Endothelial cell (in vitro differentiated cells): Measurements from ENCODE around the gene NEO1. TPM values are rescaled to one million over a fixed set of nuclear protein-coding genes. Genes with fewer than 3 reads are reported as not detected.
A peak's percentile ranks its signal among the peaks of the same experiment; 100 is the strongest.

ENCODE experiments used
- DNase-seq: peaks from one replicate; pipeline ENCODE4 v3.0.0; 2021; ENCODE audit warnings: low spot score
- H3K27ac Mint-ChIP-seq: one replicate; pipeline ENCODE4 v1.8.0; 2021; ENCODE audit warnings: mixed read lengths, inconsistent platforms; ENCODE audit not compliant: unreplicated experiment
- H3K27me3 Mint-ChIP-seq: one replicate; pipeline ENCODE4 v1.8.0; 2021; ENCODE audit warnings: mild to moderate bottlenecking, moderate library complexity, mixed read lengths, inconsistent platforms; ENCODE audit not compliant: unreplicated experiment
- H3K36me3 Mint-ChIP-seq: one replicate; pipeline ENCODE4 v1.8.0; 2021; ENCODE audit warnings: mild to moderate bottlenecking, low read depth, mixed read lengths, inconsistent platforms; ENCODE audit not compliant: unreplicated experiment
- H3K4me1 Mint-ChIP-seq: one replicate; pipeline ENCODE4 v1.8.0; 2021; ENCODE audit warnings: mild to moderate bottlenecking, mixed read lengths, inconsistent platforms; ENCODE audit not compliant: unreplicated experiment
- H3K4me3 Mint-ChIP-seq: one replicate; pipeline ENCODE4 v1.8.0; 2021; ENCODE audit warnings: mild to moderate bottlenecking, mixed read lengths, inconsistent platforms; ENCODE audit not compliant: unreplicated experiment
- H3K9me3 Mint-ChIP-seq: one replicate; pipeline ENCODE4 v1.8.0; 2021; ENCODE audit warnings: mixed read lengths, inconsistent platforms; ENCODE audit not compliant: unreplicated experiment
- CTCF ChIP-seq: fragments of 200-600 bp; sonication (generic); IDR thresholded peaks from one replicate; pipeline ENCODE4 v1.5.0; 2021; ENCODE audit warnings: antibody characterized with exemption; ENCODE audit not compliant: unreplicated experiment
- total RNA-seq: library from RNA; stranded (reverse); fragmentation: NEBNext Ultra II Directional; extraction: Animal tissue kit (Norgen Biotek cat#: 25700); gene quantifications from one replicate; pipeline ENCODE4 v1.2.1, GENCODE V29; 2021; ENCODE audit not compliant: unreplicated experiment

NEO1 gene
- total RNA-seq, 1 donor from 2014 or later, result 140 TPM

GRCh38 chr15:73335471-73335870 lies 283.2 kb downstream of the NEO1 start:
- H3K27ac Mint-ChIP-seq, result no peak overlapping the region
- no peak overlapping the region for H3K4me3 Mint-ChIP-seq
- peaks cover 8% of the 10 kb centered on the region for H3K27me3 Mint-ChIP-seq
- H3K4me1 Mint-ChIP-seq, result peaks cover 13% of the 10 kb centered on the region
- no peaks in the 10 kb centered on the region for H3K9me3 Mint-ChIP-seq
- no peak for TF ChIP-seq CTCF
- DNase-seq, result no peak
- no peaks in the 10 kb centered on the region for H3K36me3 Mint-ChIP-seq

GRCh38 chr15:73336756-73337155 lies 284.5 kb downstream of the NEO1 start:
- Mint-ChIP-seq H3K27ac (peak overlapping the region; percentile 10), H3K9me3 (no peaks in the 10 kb centered on the region), H3K4me3 (no peak overlapping the region), H3K36me3 (no peaks in the 10 kb centered on the region), H3K27me3 (peaks cover 9% of the 10 kb centered on the region), H3K4me1 (peaks cover 17% of the 10 kb centered on the region)
- TF ChIP-seq CTCF, result no peak
- no peak for DNase-seq

GRCh38 chr15:73337187-73337586 lies 284.9 kb downstream of the NEO1 start:
- Mint-ChIP-seq H3K36me3 (no peaks in the 10 kb centered on the region), H3K27me3 (peaks cover 10% of the 10 kb centered on the region), H3K9me3 (no peaks in the 10 kb centered on the region), H3K4me3 (no peak overlapping the region), H3K4me1 (peaks cover 17% of the 10 kb centered on the region), H3K27ac (no peak overlapping the region)
- no peak for DNase-seq
- TF ChIP-seq CTCF, result no peak

- H3K27me3 Mint-ChIP-seq, result peaks cover 10% of the 10 kb centered on the region
- H3K9me3 Mint-ChIP-seq, result no peaks in the 10 kb centered on the region
- H3K36me3 Mint-ChIP-seq, result no peaks in the 10 kb centered on the region
- no peak for DNase-seq
- H3K4me1 Mint-ChIP-seq, result peaks cover 17% of the 10 kb centered on the region
- H3K4me3 Mint-ChIP-seq, result no peak overlapping the region
- no peak for TF ChIP-seq CTCF
- H3K27ac Mint-ChIP-seq, result peak overlapping the region; percentile 30
Observed at GRCh38 chr15:73338058-73338457, 285.8 kb downstream of the NEO1 start.

GRCh38 chr15:73338606-73339374 lies 286.5 kb downstream of the NEO1 start:
- Mint-ChIP-seq H3K27me3 (peaks cover 10% of the 10 kb centered on the region), H3K9me3 (no peaks in the 10 kb centered on the region), H3K36me3 (no peaks in the 10 kb centered on the region), H3K27ac (no peak overlapping the region), H3K4me3 (no peak overlapping the region), H3K4me1 (peaks cover 17% of the 10 kb centered on the region)
- DNase-seq, result no peak
- no peak for TF ChIP-seq CTCF
